HG03064 (cell line): ENCODE measurements around the gene LPP.

ENCODE experiments used
- ATAC-seq: cut with Tn5 transposase; IDR thresholded peaks from one replicate; pipeline ENCODE4 v1.9.1; 2021; ENCODE audit warnings: low read depth; ENCODE audit not compliant: unreplicated experiment

The LPP gene

DNA sequence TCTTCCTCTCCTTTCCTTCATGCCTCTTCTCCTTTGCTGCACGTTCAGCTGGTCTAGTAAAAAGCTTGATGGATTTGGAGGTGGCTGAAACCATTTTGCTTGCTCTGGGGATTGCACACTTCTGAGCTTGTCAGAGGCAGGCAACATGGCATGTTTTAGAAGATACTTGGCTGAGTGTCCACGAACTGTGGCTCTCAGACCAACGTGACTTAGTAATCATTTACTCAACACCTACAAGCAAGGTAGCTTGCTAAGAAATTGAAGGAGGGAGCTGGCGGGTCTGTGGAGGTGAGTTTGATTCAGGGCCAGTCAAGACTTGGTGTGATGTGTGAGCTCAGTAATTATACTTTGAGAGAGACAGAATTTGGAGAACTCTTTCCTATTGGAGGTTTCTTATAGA, 196.0 kb downstream of the LPP start:
- no peak for ATAC-seq

DNA sequence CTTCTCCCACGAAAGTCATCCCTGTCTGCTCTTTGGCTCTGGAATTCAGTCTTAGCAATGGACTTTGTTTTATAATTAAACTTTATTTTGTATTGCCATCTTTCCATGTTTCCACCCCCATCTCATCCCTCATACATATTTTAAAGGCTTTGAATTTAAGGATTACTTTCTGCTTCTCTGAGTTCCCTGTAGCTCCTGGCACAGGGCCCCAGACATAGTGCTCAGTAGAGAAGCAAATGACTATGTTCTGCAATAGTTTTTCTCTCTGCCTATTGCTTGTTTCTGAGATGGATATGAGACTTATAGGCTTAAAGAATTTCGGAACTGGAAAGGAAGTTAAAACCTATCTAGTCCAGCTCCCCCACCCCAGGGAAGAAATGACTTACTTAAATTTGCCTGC, 197.0 kb downstream of the LPP start:
- ATAC-seq: no peak

DNA sequence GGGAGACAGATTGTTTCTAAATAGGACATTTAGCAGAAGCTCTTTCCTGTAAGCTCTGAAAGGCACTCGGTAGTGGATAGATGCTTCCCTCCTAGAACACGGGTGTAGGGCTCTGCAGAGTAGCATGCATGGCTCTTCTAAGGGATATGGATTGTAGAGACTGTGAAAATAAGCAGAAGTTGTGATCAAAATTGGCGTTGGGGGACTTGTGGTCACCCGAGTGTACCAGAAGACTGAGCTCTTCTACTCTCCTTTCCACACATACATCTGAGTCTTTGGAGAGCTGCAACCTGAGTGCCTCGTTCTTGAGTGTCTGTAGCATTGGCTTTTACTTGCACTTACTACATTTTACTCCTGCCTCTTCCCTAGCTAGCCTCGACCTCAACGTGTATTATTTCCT, 197.7 kb downstream of the LPP start:
- ATAC-seq: no peak

DNA sequence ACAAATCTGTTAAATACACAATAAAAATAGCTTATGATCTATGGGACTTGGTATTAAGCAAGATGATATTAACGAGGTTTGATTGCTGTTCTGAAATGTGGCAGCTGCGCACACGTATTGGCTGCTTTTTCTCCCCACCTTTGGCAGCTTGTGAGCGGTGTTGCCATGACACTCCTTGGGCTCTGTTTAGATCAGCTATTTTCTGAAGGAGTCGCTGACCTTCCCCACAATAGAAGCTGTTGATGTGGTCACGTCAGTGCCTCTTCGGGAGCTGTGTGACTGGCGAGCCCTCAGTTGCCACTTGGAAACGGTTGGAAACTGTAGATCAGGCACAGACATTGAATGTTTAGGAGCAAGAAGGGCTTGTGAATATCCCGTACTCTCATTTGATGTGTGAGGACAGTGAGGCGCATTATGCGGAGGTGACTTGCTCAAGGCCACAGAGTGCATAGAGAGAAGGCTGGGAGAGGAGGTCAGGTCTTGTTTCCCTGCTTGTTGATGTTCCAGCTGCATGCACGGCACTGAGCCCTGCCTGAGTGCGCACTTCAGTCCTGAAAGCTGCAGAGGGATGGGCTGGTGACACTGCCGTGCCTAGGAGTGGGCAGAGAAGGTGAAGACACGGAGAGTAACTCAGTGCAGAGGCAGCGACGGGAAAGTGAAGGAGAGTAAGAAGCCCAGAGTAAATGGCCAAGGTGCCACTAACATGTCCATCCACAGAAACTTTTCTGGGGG, 198.4 kb downstream of the LPP start:
- no peak for ATAC-seq

DNA sequence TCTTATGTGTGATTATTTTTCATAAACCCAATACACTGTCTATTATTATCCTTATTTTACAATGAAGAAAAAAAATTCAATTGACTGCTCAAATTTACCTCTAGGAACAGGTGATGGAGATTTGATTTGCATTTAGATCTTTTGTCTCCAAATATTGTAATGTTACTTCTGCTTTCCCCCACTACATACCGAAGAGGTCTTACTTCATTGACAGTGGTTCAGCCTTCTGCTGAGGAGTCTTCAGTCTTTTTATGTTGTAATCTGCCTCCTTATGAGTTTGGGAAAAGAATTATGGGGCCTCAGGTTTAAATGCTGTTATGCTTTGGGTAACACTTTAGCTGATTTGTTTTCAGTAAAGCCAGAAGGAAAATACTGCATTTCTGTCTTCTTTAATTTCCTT, 199.5 kb downstream of the LPP start:
- ATAC-seq: no peak

DNA sequence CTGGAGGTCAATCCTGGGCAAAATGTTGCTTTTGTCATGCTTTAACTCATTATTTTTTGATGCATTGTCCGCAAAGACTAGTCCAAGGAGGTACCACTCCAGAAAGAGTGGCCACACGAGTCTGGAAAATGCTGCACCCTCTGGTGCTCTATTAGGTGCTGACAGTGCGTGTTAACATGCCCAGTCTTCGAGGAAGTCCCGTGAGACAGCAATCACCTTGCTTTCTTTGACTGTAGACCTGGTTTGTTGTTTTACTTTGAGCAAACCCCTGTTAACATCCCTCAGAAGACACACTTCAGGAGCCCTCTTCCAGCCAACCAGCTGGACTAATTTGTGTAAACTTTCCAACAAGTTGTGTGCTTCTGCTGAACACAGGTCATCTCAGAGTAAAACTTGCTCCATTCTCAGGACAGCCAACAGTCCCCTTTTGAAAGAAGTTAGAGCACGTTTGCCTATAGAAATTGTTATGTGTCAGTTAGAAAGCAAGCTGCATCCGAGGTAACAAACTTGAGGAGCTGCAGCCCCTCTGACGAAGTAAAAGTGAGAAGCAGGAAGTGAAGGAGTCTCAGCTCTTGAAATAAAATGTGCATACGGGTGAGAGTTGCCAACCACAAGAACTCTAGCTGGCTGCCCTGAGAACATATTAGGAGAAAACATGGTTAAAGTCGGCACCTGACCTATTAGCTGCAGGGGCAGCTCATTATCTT, 205.0 kb downstream of the LPP start:
- ATAC-seq: no peak

DNA sequence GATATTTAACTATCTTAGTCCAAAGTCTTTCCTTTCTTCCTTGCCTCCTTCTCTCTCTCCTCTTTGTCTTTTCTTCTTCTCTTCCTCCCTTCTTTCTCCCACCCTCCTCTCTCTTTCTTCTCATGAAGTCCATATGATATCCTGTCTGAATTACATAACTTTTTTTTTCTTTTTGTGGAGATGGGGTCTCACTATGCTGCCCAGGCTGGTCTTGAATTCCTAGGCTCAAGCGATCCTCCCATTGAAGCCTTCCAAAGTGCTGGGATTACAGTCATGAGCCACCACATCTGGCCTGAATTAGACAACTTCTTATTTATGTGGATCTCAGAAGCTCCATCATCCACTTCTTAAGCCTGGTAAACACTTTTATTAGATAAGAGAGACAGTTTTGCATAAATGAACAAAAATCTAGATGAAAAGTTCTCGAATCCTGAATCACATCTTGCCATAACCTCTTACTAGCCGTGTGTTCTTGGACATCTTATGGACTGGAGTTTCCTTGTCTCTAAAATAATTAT, 206.5 kb downstream of the LPP start:
- ATAC-seq: no peak

DNA sequence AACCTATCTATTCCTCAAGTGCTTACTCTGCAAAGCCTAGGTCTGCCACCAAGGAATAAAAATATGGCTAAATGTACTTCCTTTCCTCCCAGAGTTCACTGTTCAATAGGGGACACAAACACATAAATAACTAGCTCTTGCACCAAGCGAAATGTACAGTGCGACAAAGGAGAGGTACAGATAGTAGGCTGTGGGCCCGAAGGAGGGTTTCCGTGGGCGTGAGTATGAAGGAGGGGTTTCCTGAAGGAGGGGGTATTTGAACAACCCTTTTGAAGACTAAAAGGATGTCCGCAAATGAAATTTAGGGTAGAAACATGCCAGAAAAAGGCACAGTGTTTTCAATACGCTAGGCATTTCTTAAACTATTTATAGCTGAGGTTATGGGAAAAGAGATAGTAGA, 207.9 kb downstream of the LPP start:
- no peak for ATAC-seq

DNA sequence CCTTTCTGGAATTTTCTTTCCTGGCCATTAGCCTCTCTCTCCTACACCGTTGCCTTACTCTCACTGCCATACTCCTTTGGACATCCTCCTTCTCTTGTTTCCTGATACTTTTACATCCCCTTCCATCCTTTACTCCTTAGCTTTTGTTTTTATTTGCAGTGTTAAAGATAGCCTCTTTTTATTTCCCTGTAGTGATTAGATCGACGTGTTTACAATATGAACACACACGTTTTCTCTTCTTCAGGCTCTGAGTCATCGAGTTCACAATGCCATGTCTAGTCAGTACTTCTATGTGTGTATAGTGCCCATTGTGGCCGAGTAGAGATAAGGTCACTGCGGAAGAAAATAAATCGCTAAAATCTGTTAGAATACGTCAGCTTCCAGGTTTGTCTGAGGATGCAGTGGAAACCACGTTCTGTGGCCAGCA, 208.5 kb downstream of the LPP start:
- no peak for ATAC-seq

DNA sequence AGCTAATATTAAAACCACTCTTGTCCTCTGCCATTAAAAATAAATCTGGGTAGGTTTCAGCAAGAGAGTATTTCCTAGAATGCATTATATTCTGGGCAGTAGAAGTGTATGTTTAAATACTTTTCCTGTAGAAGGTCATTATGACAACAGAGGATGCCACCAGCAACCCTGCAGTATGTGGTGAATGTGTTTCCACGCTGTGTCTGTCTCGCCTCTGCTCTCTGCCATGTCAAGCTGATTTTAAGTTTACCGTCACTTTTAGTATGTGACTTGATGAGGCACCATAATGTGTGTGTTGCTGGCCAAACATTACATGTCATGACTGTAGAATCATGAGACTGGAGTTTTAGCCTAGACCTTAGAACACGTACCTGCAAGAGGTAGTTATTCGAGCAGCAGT, 211.2 kb downstream of the LPP start:
- ATAC-seq: no peak

DNA sequence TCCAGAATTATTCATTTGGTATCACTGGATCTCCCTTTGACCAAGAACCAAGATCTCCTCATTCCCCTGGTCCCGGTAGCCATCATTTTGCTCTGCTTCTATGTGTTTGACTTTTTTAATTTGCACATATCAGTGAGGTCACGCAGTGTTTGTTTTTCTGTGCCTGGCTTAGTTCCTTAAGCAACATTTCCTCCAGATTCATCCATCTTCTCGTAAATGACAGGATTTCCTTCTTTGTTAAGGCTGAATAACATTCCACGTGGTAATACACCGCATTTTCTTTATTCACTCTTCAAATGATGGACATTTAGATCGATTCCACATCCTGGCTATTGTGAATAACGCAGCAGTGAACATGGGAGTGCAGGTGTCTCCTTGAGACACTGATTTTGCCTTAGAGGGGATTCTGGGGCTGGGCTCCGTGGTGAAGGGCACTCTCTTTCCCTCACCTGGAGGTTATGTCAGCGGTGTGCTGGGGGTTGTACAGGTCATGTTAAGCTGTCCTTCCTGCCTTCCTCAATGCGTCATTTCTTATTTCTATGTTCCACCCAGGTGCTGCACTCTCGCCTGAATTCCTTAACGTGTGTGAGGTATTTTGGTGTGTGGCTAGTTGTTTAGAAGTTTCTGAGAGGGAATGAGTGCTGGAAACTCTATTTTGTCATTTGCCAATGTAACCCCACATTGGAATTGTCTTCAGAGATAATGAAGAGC, 212.2 kb downstream of the LPP start:
- no peak for ATAC-seq

DNA sequence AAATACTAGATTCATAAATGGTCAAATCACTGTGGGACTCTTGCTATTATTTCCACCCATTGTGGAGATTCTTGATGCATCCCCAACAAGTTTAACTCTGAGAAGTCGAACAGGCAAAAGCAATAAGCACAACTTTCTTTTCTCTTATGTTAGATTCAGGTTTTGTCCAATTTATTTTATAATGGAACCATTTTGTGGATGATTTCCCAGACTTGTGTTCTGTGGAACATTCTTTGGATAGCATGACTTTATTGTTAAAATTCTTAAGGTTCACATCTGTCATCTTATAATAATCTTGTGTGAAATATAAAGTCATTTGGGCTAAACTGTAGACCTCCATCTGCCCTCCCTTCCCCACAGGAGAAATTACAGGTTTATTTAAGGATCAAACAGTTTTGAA, 213.7 kb downstream of the LPP start:
- no peak for ATAC-seq

DNA sequence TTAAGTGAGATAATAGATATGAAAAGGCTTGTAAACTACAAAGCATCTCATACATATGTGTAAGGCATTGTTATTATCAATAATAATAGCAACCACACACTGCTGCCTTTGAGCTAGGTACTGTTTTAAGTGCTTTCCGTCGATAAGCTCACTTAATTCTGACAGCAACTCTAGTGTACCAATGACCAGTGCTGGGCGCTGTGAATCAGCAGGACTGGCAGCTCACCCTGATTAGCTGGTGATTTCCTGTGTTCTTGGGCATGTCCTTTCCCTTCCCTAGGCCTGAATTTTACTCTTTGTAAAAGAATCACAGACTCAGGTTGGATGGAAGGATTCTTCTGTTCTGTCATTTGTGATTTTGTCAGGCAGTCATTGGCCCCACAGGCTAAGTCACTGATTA, 215.6 kb downstream of the LPP start:
- no peak for ATAC-seq

DNA sequence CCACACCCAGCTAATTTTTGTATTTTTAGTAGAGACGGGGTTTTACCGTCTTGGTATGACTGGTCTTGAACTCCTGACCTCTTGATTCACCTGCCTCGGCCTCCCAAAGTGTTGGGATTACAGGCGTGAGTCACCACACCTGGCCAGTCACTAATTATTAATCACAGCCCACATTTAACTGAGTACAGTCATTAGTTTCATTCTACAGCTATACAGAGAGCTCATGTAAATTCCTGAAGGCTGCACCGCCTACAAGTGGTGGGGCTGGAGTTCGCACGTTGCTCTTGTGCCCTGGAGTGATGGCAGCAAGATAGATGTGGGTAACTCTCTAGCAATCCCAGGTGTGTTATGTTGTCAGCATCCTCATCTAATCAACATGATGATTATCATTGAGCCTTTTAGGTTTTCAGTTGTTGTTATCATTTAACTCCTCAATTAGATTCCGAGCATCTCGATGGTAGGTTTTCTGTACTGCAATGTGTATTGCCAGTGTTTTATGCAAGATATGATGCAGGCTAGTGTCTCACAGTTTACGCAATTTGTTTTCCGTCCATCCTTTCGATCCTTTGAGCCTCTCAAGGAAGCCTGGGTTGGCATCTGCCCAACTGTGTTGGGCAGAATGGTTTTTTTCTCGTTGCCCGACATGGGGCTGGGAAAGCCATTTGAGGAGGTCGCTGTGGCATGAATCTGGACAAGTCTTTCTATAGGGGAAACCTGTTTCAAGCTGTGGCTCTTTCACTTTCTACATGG, 216.3 kb downstream of the LPP start:
- no peak for ATAC-seq

DNA sequence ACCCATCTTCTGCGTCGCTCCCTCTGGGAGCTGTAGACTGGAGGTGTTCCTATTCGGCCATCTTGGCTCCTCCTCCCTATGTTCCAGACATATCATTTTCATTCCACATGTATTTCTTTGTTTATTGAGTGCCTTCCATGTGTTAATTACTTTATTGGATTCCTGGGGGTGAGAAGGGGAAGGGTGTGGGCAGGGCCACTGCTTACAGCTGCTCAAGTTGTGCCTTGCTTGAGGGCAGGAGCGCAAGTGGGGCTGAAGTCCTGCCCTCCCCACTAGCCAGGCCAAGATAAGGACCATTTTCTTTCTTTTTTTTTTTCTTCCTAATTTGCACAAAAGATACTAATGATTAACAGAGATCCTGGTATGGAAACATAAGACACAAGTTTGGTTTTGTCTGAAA, 224.8 kb downstream of the LPP start:
- no peak for ATAC-seq

DNA sequence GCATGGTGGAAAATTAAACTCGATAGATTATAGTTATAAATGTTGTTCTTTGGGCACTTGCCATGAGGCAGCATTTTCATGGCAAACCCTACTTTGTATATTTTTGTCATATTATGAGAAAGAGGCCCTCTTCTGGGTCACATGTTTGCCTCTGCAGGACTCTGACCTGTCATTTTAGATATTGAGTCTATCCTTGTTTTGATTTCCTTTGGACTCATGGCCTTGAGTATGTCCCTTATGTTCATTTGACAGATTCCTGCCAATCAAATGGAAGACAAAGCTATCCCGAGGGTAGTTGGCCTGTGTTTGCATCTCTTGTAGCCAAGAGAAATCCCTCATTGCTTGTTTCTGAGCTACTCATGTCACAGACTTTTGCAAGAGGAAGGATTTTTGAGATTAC, 226.3 kb downstream of the LPP start:
- ATAC-seq: no peak

DNA sequence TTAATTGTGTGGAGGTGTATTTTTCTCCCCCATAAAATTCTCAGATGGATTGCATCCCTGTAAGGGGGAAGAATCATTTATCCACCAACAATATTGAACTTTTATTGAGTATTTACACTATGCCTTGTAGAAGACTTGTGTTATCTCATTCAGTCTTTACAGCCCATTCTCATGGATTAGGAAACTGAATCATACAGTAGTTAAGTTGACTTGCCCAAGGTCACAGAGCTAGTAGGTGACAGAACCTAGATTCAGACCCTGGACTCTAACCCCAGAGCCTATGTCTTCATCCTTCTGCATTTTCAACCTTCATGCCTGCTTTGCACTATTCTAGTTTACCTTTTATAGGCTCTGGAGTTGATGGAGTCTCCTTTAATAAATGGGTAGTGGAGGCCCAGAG, 226.8 kb downstream of the LPP start:
- ATAC-seq: no peak

DNA sequence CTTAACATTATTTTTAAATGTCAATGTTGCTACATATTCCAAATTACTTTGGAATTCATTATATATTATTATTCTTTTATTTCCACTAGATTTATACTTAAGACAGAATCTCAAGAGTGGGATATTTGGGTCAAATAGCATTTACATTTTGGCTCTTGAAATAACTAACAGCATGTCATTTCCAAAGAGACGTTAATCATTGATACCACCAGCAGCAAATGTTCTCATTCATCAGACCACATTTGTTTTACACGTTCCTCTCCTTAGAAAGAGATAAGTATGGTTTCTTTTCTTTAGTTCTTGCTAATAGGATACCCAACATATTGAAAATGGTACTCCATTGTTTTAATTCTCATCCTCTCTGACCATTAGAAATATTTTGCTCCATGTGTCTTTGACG, 229.8 kb downstream of the LPP start:
- ATAC-seq: no peak

DNA sequence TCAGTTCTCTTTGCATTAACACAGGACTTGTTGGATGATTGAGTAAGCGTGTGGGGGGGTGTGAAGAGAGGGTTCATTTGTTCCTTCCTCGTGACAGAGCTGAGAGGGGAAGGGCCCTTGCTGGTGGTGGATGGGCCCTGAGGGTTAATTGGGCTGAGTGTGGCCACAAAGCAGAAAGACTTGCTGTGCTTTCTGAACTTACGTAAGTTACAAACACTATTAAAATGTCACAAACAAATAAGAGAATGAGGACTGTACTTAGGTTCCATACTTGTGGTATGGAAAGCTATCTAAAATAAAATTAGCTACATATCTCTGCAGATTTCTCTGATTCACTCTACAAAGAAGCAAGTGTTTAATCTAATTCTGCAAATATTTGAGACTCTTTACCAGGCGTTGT, 231.3 kb downstream of the LPP start:
- no peak for ATAC-seq

DNA sequence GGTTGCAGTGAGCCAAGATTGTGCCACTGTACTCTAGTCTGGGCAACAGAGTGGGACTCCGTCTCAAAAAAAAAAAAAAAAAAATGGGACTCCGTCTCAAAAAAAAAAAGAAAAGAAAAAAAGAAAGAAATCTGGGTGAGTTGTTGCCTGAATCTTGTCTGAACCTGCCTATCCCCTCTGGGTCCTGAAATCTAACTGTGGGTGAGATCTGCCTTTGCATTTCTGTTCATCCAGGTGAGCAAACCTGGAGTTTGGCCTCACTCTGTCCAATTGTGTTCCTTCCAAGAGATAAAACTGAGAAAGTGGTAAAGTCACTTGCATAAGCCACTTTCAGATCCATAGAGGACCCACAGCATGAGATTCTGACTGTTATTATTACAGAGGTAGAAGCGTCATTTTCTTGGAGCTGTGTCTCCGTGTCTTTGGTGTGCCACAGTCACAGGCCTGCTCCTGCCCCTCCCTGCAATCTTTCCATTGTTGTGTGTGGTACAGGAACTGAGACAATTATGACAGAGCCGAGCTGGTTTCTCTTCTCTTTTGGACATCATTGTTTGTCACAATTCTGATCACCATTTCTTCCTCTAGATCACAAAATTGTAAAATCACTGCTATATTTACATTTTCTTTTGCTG, 235.9 kb downstream of the LPP start:
- peak; percentile 78 for ATAC-seq
